ENCODE data around the gene RNASE4. TPM values are rescaled to one million over a fixed set of nuclear protein-coding genes. Genes with fewer than 3 reads are reported as not detected.
"Not testable (repeated sequence)": the region's sequence is repeated elsewhere in the genome, so short reads cannot be mapped to it uniquely, and the experiment has no call there.

The RNASE4 gene
- total RNA-seq, 1 donor from 2014 or later: 16.2 TPM

DNA sequence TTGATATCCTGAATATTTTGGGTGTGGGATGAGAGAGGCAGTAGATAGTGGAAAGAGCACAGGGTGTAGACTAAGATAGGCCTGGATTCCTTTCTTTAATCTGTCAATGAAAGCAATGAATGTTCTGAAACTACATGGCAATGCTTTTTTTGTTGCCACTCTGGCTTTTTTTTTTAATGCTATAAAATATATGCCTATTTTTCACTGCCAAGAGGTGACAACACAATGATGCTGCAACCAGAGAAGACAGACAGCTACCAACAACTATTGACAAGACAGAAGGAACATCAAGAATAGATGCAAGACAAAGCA lies 13.6 kb downstream of the RNASE4 start:
- no peak for DNase-seq (ENCODE audit: low read depth in 2 of 2)

DNA sequence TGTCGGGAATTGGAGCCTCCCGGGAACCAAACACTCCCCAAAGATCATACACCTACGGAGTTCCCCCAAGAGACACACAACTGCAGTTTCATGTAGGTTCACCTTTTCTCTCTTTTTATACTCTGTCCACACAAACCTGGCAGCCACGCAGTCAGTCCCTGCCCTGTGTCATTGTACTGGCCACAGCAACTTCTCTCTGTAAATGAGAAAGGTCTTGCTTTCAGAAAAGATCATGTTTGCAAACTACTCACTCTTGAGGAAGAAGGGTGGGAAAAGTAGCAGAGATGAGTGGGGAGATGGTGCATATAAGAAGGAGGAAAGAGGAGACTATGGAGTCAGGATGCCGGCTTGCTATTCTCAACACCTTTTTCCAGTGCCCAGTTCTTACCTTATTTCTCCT lies 14.6 kb downstream of the RNASE4 start:
- DNase-seq (ENCODE audit: low read depth in 2 of 2): no peak

- DNase-seq (ENCODE audit: low read depth in 2 of 2): no peak
Observed at GRCh38 chr14:20699931-20700330, 15.6 kb downstream of the RNASE4 start.

DNA sequence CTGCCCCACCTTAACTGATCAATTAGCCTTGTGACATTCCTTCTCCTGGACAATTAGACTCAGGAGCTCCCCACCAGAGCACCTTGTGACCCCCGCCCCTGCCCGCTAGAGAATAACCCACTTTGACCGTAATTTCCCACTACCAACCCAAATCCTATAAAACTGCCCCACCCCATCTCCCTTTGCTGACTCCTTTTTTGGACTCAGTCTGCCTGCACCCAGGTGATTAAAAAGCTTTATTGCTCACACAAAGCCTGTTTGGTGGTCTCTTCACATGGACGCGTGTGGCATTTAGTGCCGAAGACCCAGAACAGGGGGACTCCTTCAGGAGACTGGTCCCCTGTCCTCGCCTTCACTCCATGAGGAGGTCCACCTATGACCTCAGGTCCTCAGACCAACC lies 16.6 kb downstream of the RNASE4 start:
- not testable (repeated sequence) for DNase-seq (ENCODE audit: low read depth in 2 of 2)

DNA sequence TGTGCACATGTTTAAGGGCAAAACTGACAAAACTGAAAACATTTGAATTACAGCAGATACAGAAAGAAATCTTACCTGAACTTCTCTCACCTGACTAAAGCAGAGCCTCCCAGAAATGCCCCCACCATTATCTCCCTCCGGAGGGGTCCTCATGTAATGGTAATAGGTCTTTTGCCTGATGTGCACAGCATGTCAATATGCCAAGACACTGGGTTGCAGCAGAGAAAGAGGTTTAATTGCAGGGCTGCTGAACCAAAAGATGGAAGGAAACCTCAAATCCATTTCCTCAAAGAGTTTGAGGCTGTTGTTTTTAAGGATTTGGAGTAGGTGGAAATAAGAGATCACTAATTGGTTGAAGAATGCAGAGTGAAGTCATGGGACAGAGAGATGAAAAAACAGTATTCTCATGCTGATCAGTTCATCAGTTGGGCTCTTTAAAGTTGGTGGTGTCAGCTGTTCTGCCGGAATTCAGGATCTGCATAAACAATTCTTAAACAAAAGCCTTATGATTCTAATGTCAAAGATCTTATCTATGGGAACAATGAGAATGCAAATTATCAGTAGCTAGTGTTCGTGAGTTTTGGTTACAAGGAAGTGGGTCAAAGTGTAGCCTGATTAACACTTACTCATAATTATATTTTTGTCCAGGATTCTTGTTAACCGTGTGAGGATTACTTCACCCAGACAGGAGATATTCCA lies 22.4 kb downstream of the RNASE4 start:
- peak in 1 of 2 donors; percentile 75 for DNase-seq (ENCODE audit: low read depth in 2 of 2)

DNA sequence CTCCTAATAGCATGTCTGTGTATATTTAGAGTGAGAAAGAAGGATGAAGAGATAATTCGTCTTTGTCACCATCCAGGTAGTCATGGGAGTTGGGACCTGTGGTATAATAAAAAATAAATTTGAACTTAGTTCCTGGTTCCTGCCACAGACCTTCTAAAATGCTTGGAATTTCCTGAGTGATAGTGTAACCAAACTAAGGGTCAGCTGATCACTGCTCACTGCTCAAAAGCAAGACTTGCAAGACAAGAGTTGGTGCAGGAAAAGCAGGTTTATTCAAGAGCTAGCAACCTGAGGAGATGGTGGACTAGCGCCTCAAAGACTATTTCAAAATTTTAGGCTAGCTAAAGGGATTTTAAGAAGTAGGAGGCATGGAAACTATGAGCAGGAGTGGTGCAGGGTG lies 23.3 kb downstream of the RNASE4 start:
- peak in 1 of 2 donors; percentile 27 for DNase-seq (ENCODE audit: low read depth in 2 of 2)

GRCh38 chr14:20711261-20711660 lies 26.9 kb downstream of the RNASE4 start:
- DNase-seq (ENCODE audit: low read depth in 2 of 2): no peak

GRCh38 chr14:20711685-20712084 lies 27.3 kb downstream of the RNASE4 start:
- DNase-seq (ENCODE audit: low read depth in 2 of 2): peak in 1 of 2 donors; percentile 37

GRCh38 chr14:20712904-20713303 lies 28.5 kb downstream of the RNASE4 start:
- peak in 1 of 2 donors; percentile 2 for DNase-seq (ENCODE audit: low read depth in 2 of 2)

- DNase-seq (ENCODE audit: low read depth in 2 of 2): peak in 1 of 2 donors; percentile 52
Observed at GRCh38 chr14:20714593-20715250, 30.4 kb downstream of the RNASE4 start.

GRCh38 chr14:20719777-20720176 lies 35.4 kb downstream of the RNASE4 start:
- DNase-seq (ENCODE audit: low read depth in 2 of 2): no peak

DNA sequence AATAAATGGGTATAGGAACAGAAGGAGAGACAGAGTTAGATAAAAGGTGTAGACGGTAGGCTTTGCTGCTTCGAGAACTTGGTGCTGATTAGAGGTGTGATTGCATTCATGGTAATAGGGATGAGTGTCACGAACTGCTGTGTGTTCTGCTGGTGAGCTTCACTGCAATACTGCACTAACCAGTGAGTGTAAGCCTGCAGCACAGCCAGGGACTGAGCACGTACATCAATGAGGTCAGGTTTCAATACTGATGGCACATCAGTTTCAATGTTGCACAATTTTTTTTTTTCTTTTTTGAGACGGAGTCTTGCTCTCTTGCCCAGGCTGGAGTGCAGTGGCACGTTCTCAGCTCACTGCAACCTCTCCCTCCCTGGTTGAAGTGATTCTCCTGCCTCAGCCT lies 36.4 kb downstream of the RNASE4 start:
- DNase-seq (ENCODE audit: low read depth in 2 of 2): no peak

DNA sequence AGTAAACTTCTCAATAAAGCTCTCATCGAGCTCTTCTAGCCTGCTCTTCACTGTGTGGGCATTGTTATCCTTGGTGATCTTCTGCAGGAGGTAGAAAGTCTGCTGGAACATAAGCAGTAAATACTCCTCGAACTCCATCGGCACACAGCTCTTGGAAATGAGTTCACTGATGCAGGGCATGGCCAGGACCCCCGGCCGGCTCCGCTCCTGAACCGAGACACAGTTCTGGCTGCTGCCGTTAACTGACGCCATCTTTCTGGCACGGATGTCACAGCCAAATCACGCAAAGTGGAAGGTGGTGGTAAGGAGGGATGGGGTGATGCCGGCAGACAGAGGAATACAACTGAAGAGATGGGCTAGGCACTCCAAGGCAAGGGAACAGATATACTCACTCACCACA lies 37.7 kb downstream of the RNASE4 start:
- no peak for DNase-seq (ENCODE audit: low read depth in 2 of 2)

GRCh38 chr14:20723488-20723887 lies 39.1 kb downstream of the RNASE4 start:
- no peak for DNase-seq (ENCODE audit: low read depth in 2 of 2)

GRCh38 chr14:20726121-20726520 lies 41.8 kb downstream of the RNASE4 start:
- DNase-seq (ENCODE audit: low read depth in 2 of 2): not testable (repeated sequence)

DNA sequence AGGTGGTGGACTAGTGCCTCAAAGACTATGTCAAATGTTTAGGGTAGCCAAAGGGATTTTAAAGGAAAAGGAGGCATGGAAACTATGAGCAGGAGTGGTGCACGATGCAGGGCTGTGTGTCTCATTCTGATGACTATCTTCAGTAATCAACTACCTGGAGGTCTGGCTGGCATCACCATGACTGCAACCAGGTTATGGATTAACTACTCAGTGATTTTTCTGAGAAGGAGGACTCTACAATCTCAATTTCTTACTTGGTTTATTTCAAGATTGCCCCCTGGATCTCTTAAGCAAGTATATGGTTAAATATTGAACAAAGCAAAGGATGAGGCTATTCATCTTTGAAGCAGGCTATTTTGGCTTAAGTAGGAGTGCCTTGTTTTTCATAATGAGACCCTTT lies 42.2 kb downstream of the RNASE4 start:
- DNase-seq (ENCODE audit: low read depth in 2 of 2): no peak

DNA sequence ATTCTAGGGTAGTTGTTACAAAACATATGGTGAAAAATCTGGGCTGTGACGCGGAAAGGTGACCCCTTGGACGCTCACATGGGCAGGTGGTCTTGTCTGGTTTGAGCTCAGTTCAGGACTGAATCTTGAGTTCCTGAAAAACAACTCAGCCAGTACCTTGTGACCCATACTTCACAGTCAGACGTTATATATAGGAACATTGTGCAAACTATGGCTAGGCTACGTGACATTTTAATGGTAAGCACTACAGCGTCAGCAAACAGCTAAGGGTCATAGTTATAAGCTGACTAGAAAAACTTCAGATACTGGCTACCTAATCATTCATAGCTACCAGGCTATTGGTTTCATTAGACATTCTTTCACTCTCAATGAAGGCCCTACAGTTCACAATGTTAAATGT lies 46.5 kb downstream of the RNASE4 start:
- no peak for DNase-seq (ENCODE audit: low read depth in 2 of 2)

DNA sequence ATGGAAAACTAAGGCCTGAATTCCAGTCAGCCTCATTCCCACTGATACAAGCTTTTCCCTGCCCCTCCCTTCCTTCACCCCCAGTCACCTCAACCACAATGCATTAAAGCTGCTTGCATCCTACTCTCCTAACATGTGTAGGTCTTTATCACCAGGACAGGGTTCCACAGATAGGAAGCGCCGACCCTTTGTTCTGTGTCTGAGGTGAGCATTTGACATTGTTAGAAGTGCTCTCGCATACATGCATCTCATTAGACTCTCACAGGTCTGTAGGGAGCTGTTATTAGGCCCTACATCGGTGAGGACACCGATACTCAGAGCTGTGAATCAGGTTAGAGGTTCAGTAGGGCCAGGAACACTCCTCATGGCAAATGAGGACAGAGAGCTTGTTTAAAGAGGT lies 48.1 kb downstream of the RNASE4 start:
- no peak for DNase-seq (ENCODE audit: low read depth in 2 of 2)

GRCh38 chr14:20732979-20733635 lies 48.7 kb downstream of the RNASE4 start:
- no peak for DNase-seq (ENCODE audit: low read depth in 2 of 2)

- no peak for DNase-seq (ENCODE audit: low read depth in 2 of 2)
Observed at GRCh38 chr14:20733684-20734429, 49.5 kb downstream of the RNASE4 start.

DNA sequence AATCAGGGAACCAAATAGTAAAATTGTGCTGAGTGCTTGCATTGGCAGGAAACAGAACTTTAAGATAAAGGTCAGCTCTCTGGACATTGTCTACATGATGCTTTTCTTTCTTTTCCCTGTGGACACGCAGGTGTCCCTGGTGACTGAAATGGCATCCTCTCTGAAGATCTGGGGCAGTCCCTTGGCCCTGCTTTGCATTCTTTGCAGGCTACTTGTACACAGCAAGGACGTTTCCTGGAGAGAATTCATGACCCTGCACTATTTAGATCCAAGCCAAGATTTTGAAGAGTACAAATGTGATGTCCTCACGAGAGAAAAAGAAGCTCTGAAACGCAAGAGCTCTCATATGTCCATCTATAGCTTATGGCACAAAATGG lies 50.1 kb downstream of the RNASE4 start:
- no peak for DNase-seq (ENCODE audit: low read depth in 2 of 2)

DNA sequence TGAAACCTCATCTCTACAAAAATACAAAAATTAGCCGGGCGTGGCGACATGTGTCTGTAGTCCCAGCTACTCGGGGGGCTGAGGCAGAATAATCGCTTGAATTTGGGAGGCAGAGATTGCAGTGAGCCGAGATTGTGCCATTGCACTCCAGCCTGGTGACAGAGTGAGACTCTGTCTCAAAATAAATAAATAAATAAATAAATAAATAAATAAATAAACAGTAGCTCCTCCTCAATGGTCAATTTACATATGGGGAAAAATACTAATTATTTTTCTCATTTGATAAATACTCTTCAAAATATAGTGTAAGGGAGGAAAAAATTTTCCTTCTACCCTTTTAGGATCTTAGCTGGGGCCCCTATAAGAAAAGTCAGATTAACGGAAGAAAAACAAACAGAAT lies 53.9 kb downstream of the RNASE4 start:
- not testable (repeated sequence) for DNase-seq (ENCODE audit: low read depth in 2 of 2)

Measured in dermis microvascular lymphatic vessel endothelial cell (primary cell).